PC-3 (cell line): ENCODE results near the gene ZNF189. TPM values are rescaled to one million over a fixed set of nuclear protein-coding genes. Genes with fewer than 3 reads are reported as not detected.
A peak's percentile ranks its signal among the peaks of the same experiment; 100 is the strongest.

Experiments
- ATAC-seq: fragments of 200-7000 bp; cut with Tn5 transposase; 2 replicates; pipeline ENCODE4 v1.9.1; 2020; ENCODE audit warnings: mild to moderate bottlenecking, moderate library complexity
- BruUV-seq: library from RNA; stranded (reverse); fragments of 400-500 nt; replicated peaks from 2 replicates; lab custom pipeline; 2021; lab: Mats Ljungman, UMichigan
- CTCF ChIA-PET: fragments of 300-600 bp; sonication (Branson Sonifier 250); formaldehyde crosslinking; loops from one replicate; lab custom pipeline; 2022; ENCODE audit warnings: antibody characterized with exemption; lab: Charles Lee
- POLR2A ChIA-PET: fragments of 300-600 bp; sonication (Branson Sonifier 250); formaldehyde crosslinking; loops from one replicate; lab custom pipeline; 2022; ENCODE audit warnings: antibody characterized with exemption; ENCODE audit not compliant: unreplicated experiment; lab: Charles Lee
- DNase-seq: peaks from one replicate; pipeline ENCODE4 v3.0.0-alpha.2; 2015
- H2AFZ ChIP-seq: fragments of 300-600 bp; sonication (generic); 2 replicates; pipeline ENCODE4 v1.6.0; 2016; ENCODE audit warnings: antibody characterized with exemption, low read length
- H3F3A ChIP-seq: fragments of 300-600 bp; sonication (generic); one replicate; pipeline ENCODE4 v1.6.0; 2017; ENCODE audit warnings: antibody characterized with exemption, low read length, control low read depth, mild to moderate bottlenecking; ENCODE audit not compliant: unreplicated experiment
- H3K27ac ChIP-seq: fragments of 300-600 bp; sonication (generic); 2 replicates; pipeline ENCODE4 v1.5.1; 2016; ENCODE audit warnings: mild to moderate bottlenecking, low read length
- H3K27me3 ChIP-seq: fragments of 300-600 bp; sonication (generic); 2 replicates; pipeline ENCODE4 v1.6.1; 2016; ENCODE audit warnings: low read length, mixed read lengths
- H3K36me3 ChIP-seq: fragments of 300-600 bp; sonication (generic); 2 replicates; pipeline ENCODE4 v1.6.1; 2016; ENCODE audit warnings: low read depth, mixed run types, low read length, mixed read lengths
- H3K4me1 ChIP-seq: fragments of 300-600 bp; sonication (generic); 2 replicates; pipeline ENCODE4 v1.5.1; 2016; ENCODE audit warnings: low read length; ENCODE audit not compliant: insufficient read depth
- H3K4me2 ChIP-seq: fragments of 300-600 bp; sonication (generic); 2 replicates; pipeline ENCODE4 v1.6.0; 2016; ENCODE audit warnings: low read length
- H3K4me3 ChIP-seq: fragments of 300-600 bp; sonication (generic); 2 replicates; pipeline ENCODE4 v1.5.1; 2016; ENCODE audit warnings: mild to moderate bottlenecking, low read length, mixed read lengths
- H3K79me2 ChIP-seq: fragments of 300-600 bp; sonication (generic); 2 replicates; pipeline ENCODE4 v1.6.1; 2017; ENCODE audit warnings: low read length, mixed read lengths
- H3K9ac ChIP-seq: fragments of 300-600 bp; sonication (generic); 2 replicates; pipeline ENCODE4 v1.6.0; 2016; ENCODE audit warnings: mild to moderate bottlenecking, low read length
- H3K9me2 ChIP-seq: fragments of 300-600 bp; sonication (generic); replicated peaks from 2 replicates; pipeline ENCODE4 v1.6.1; 2016; ENCODE audit warnings: mixed run types, low read length, mixed read lengths
- H3K9me3 ChIP-seq: fragments of 300-600 bp; sonication (generic); 2 replicates; pipeline ENCODE4 v1.6.1; 2016; ENCODE audit warnings: low read length, mixed read lengths
- H4K20me1 ChIP-seq: fragments of 300-600 bp; sonication (generic); 2 replicates; pipeline ENCODE4 v1.6.1; 2016; ENCODE audit warnings: low read length, mixed read lengths
- CTCF ChIP-seq: fragments of 300-600 bp; sonication (generic); conservative IDR thresholded peaks from 2 replicates; pipeline ENCODE4 v1.5.1; 2017; ENCODE audit warnings: antibody characterized with exemption, low read depth, mild to moderate bottlenecking, low read length
- EZH2phosphoT487 ChIP-seq: fragments of 300-600 bp; sonication (generic); IDR thresholded peaks from 2 replicates; pipeline ENCODE4 v1.6.1; 2018; ENCODE audit warnings: mild to moderate bottlenecking, antibody characterized with exemption, low read length, borderline replicate concordance
- intact Hi-C: fragments of 100-400 bp; cut with micrococcal nuclease; formaldehyde crosslinking; loops from 2 replicates; pipeline ENCODE4 v1.9.0; 2023
- total RNA-seq: library from RNA; depleted of rRNA; stranded (reverse); fragments of >200 nt; gene quantifications from 2 replicates; pipeline ENCODE4 v1.2.3, GENCODE V29; 2014; rRNA removed

ZNF189 gene
- total RNA-seq, 1 experiment from 2014 or later: 4.5 TPM

- no peak for TF ChIP-seq EZH2phosphoT487
- TF ChIP-seq CTCF: peak; percentile 72
- no TSS peak for BruUV-seq
- H3F3A ChIP-seq: no peaks in the 10 kb centered on the region
- peak; percentile 71 for DNase-seq
- intact Hi-C loops: loop anchor here (1.0 kb wide), 2 partner anchors 71 to 108 kb away; no protein-coding TSS in a partner anchor
- no peaks in the 10 kb centered on the region for H3K4me1 ChIP-seq
- CTCF ChIA-PET: interaction anchor here (0.9 to 1.2 kb wide), 5 partner anchors 10 to 861 kb away, joined by 3 to 14 read pairs (median 11); partner anchors contain the start of gene RNF20
- H4K20me1 ChIP-seq: no peaks in the 10 kb centered on the region
- POLR2A ChIA-PET: no interaction called here
- no peak overlapping the region for H2AFZ ChIP-seq
- H3K36me3 ChIP-seq: no peaks in the 10 kb centered on the region
- no peak overlapping the region for H3K4me2 ChIP-seq
- H3K9me3 ChIP-seq: no peaks in the 10 kb centered on the region
- no peak overlapping the region for H3K27ac ChIP-seq
- H3K4me3 ChIP-seq: no peak overlapping the region
- ATAC-seq: peak; percentile 89
- H3K79me2 ChIP-seq: no peaks in the 10 kb centered on the region
- no peaks in the 10 kb centered on the region for H3K9me2 ChIP-seq
- no peaks in the 10 kb centered on the region for H3K27me3 ChIP-seq
- no peak overlapping the region for H3K9ac ChIP-seq
These were observed 60.4 kb downstream of the ZNF189 start for GRCh38 chr9:101458963-101459631.

Other genes starting within 250 kb of the ZNF189 start
- gene BAAT, start 13.8 kb upstream of the ZNF189 start, total RNA-seq: 0.07 TPM in 1 of 2 replicates, not detected in the other
- gene MRPL50, start 233 bp upstream of the ZNF189 start, total RNA-seq: 8.2 and 10.2 TPM in 2 replicates
- not detected in 2 replicates for gene ALDOB, start 36.9 kb downstream of the ZNF189 start, total RNA-seq
- gene RNF20, start 135.0 kb downstream of the ZNF189 start, total RNA-seq: 12.1 and 14.7 TPM in 2 replicates
- gene PPP3R2, start 196.1 kb downstream of the ZNF189 start, total RNA-seq: not detected in 2 replicates